IMR-90 (cell line): ENCODE measurements around the gene SLC38A3. TPM values are rescaled to one million over a fixed set of nuclear protein-coding genes. Genes with fewer than 3 reads are reported as not detected.

Experiments
- ATAC-seq: fragments of 200-7000 bp; cut with Tn5 transposase; 2 replicates; pipeline ENCODE4 v1.9.1; 2020; ENCODE audit warnings: low read depth, mild to moderate bottlenecking, moderate library complexity
- BruUV-seq: library from RNA; stranded (reverse); fragments of 400-500 nt; replicated peaks from 2 replicates; lab custom pipeline; 2021; lab: Mats Ljungman, UMichigan
- CTCF ChIA-PET: fragments of 300-600 bp; formaldehyde crosslinking; extraction: SDS; loops from one replicate; lab custom pipeline; 2021; ENCODE audit warnings: antibody characterized with exemption; lab: Yijun Ruan, JAX
- POLR2A ChIA-PET: fragments of 300-600 bp; sonication (Branson Sonifier 250); formaldehyde crosslinking; loops from one replicate; lab custom pipeline; 2022; ENCODE audit warnings: antibody characterized with exemption; ENCODE audit not compliant: unreplicated experiment; lab: Charles Lee
- DNase-seq: peaks from one replicate; pipeline ENCODE4 v3.0.0; 2013
- H2AFZ ChIP-seq: replicated peaks from 2 replicates; pipeline ENCODE3; 2013; ENCODE audit warnings: low read length, mild to moderate bottlenecking; ENCODE audit not compliant: poor library complexity
- H2AK5ac ChIP-seq: 2 replicates; pipeline ENCODE4 v1.6.1; 2013; ENCODE audit warnings: low read depth, low read length, inconsistent platforms
- H2AK9ac ChIP-seq: replicated peaks from 2 replicates; pipeline ENCODE3; 2013; ENCODE audit warnings: mild to moderate bottlenecking, low read depth, low read length, moderate library complexity; ENCODE audit not compliant: poor library complexity
- H2BK120ac ChIP-seq: 2 replicates; pipeline ENCODE4 v1.6.1; 2013; ENCODE audit warnings: low read depth, low read length, inconsistent platforms
- H2BK15ac ChIP-seq: 3 replicates; pipeline ENCODE4 v1.6.1; 2013; ENCODE audit warnings: low read depth, low read length, inconsistent platforms
- H2BK20ac ChIP-seq: 2 replicates; pipeline ENCODE4 v1.6.1; 2013; ENCODE audit warnings: low read depth, mild to moderate bottlenecking, inconsistent platforms, low read length, moderate library complexity
- H2BK5ac ChIP-seq: 2 replicates; pipeline ENCODE4 v1.6.1; 2013; ENCODE audit warnings: mild to moderate bottlenecking, low read depth, low read length, inconsistent platforms; ENCODE audit not compliant: poor library complexity, severe bottlenecking
- H3K14ac ChIP-seq: replicated peaks from 2 replicates; pipeline ENCODE4 v1.6.1; 2013; ENCODE audit warnings: low read depth, low read length, inconsistent platforms
- H3K18ac ChIP-seq: 2 replicates; pipeline ENCODE4 v1.6.1; 2013; ENCODE audit warnings: low read depth, low read length, control low read depth
- H3K23ac ChIP-seq: 2 replicates; pipeline ENCODE4 v1.6.1; 2013; ENCODE audit warnings: low read depth, low read length, inconsistent platforms
- H3K27ac ChIP-seq: 2 replicates; pipeline ENCODE4 v1.5.1; 2013; ENCODE audit warnings: mild to moderate bottlenecking, control low read depth, low read length; ENCODE audit not compliant: insufficient read depth
- H3K27me3 ChIP-seq: 2 replicates; pipeline ENCODE4 v1.6.1; 2013; ENCODE audit warnings: low read length; ENCODE audit not compliant: control insufficient read depth, insufficient read depth
- H3K36me3 ChIP-seq: 2 replicates; pipeline ENCODE4 v1.6.1; 2013; ENCODE audit warnings: low read length, mixed read lengths; ENCODE audit not compliant: control insufficient read depth, insufficient read depth
- H3K4ac ChIP-seq: 2 replicates; pipeline ENCODE4 v1.6.1; 2013; ENCODE audit warnings: low read depth, low read length, inconsistent platforms
- H3K4me1 ChIP-seq: 2 replicates; pipeline ENCODE4 v1.6.1; 2013; ENCODE audit warnings: low read length, mixed read lengths; ENCODE audit not compliant: control insufficient read depth, insufficient read depth
- H3K4me2 ChIP-seq: 2 replicates; pipeline ENCODE4 v1.6.1; 2013; ENCODE audit warnings: low read depth, mild to moderate bottlenecking, control low read depth, low read length, moderate library complexity
- H3K4me3 ChIP-seq: 2 replicates; pipeline ENCODE4 v1.5.1; 2013; ENCODE audit warnings: low read depth, mild to moderate bottlenecking, control low read depth, low read length, moderate library complexity; ENCODE audit not compliant: insufficient read depth
- H3K56ac ChIP-seq: 2 replicates; pipeline ENCODE4 v1.6.1; 2013; ENCODE audit warnings: low read length, inconsistent platforms; ENCODE audit not compliant: insufficient read depth; ENCODE audit errors: extremely low read depth
- H3K79me1 ChIP-seq, 2 experiments: 2 replicates each; pipeline ENCODE4 v1.6.1; 2013; ENCODE audit warnings: low read length in 2 of 2, inconsistent platforms in 1 of 2, low read depth in 1 of 2
- H3K9ac ChIP-seq: 2 replicates; pipeline ENCODE4 v1.6.1; 2013; ENCODE audit warnings: low read depth, low read length, control low read depth
- H3K9me1 ChIP-seq: 2 replicates; pipeline ENCODE4 v1.6.1; 2013; ENCODE audit warnings: low read length, inconsistent platforms; ENCODE audit not compliant: insufficient read depth
- H3K9me3 ChIP-seq: 2 replicates; pipeline ENCODE4 v1.6.1; 2013; ENCODE audit warnings: low read length; ENCODE audit not compliant: control insufficient read depth, insufficient read depth
- H4K20me1 ChIP-seq: 2 replicates; pipeline ENCODE4 v1.6.1; 2013; ENCODE audit warnings: low read length, inconsistent platforms; ENCODE audit not compliant: insufficient read depth
- H4K5ac ChIP-seq: 2 replicates; pipeline ENCODE4 v1.6.1; 2013; ENCODE audit warnings: mild to moderate bottlenecking, low read depth, low read length, control low read depth
- H4K8ac ChIP-seq, 2 experiments: 2 replicates each; pipeline ENCODE4 v1.6.1; 2013; ENCODE audit warnings: low read depth in 2 of 2, low read length in 2 of 2, control low read depth in 1 of 2, inconsistent platforms in 1 of 2
- H4K91ac ChIP-seq: 2 replicates; pipeline ENCODE4 v1.6.1; 2013; ENCODE audit warnings: low read depth, low read length, inconsistent platforms; ENCODE audit not compliant: insufficient read depth
- CEBPB ChIP-seq: IDR thresholded peaks from 2 replicates; pipeline ENCODE4 v1.6.1; 2012; ENCODE audit warnings: low read depth, low read length, improper control_type of control experiment
- CTCF ChIP-seq: conservative IDR thresholded peaks from 2 replicates; pipeline ENCODE4 v1.5.1; 2012; ENCODE audit warnings: mild to moderate bottlenecking, low read depth, low read length, improper control_type of control experiment
- FOS ChIP-seq: fragments of 150-350 bp; IDR thresholded peaks from 2 replicates; pipeline ENCODE4 v1.6.1; 2016; ENCODE audit warnings: low read depth, low read length
- MAFK ChIP-seq: IDR thresholded peaks from 2 replicates; pipeline ENCODE4 v1.6.1; 2012; ENCODE audit warnings: low read depth, low read length, improper control_type of control experiment
- NFE2L2 ChIP-seq: fragments of 150-350 bp; IDR thresholded peaks from 2 replicates; pipeline ENCODE4 v1.6.1; 2016; ENCODE audit warnings: low read depth, mild to moderate bottlenecking, low read length
- RAD21 ChIP-seq: IDR thresholded peaks from 2 replicates; pipeline ENCODE4 v1.6.1; 2012; ENCODE audit warnings: low read length, improper control_type of control experiment
- SMC3 ChIP-seq: fragments of 150-350 bp; IDR thresholded peaks from 2 replicates; pipeline ENCODE4 v1.6.1; 2016; ENCODE audit warnings: low read depth, mild to moderate bottlenecking, antibody characterized with exemption, low read length, moderate library complexity
- USF2 ChIP-seq: fragments of 150-350 bp; IDR thresholded peaks from 2 replicates; pipeline ENCODE4 v1.6.1; 2017; ENCODE audit warnings: mild to moderate bottlenecking, antibody characterized with exemption, low read length, low read depth
- WGBS, 2 experiments: methylation state at CpG; one replicate each; pipeline versions ENCODE4 v1.1.5 to v1.1.7; 2013; ENCODE audit warnings: missing lambda C conversion rate in 2 of 2; ENCODE audit not compliant: insufficient read length in 1 of 2; ENCODE audit errors: extremely low coverage in 2 of 2; 5-methylcytosine and 5-hydroxymethylcytosine counted together
- dilution Hi-C: fragments of 300-500 bp; cut with HindIII; formaldehyde crosslinking; loops from one replicate; pipeline ENCODE4 v1.14.3; 2018; ENCODE audit warnings: low sequenced_read_pairs; ENCODE audit not compliant: unreplicated experiment
- in situ Hi-C: fragments of 300-500 bp; cut with MboI; formaldehyde crosslinking; loops from 3 replicates; pipeline ENCODE4 v1.14.3; 2019; ENCODE audit warnings: low sequenced_read_pairs, inconsistent platforms, mixed read lengths
- intact Hi-C: fragments of 100-400 bp; cut with micrococcal nuclease; formaldehyde crosslinking; loops from 2 replicates; pipeline ENCODE4 v1.10.0; 2022
- polyA plus RNA-seq, 3 experiments: library from polyadenylated mRNA; depleted of rRNA; stranded (reverse); fragments of >200 nt; gene quantifications; 2 replicates each; pipeline ENCODE4 v1.2.3, GENCODE V29; 2012; ENCODE audit warnings: low replicate concordance in 1 of 3
- total RNA-seq: library from RNA; depleted of rRNA; stranded (reverse); fragments of >200 nt; gene quantifications from 2 replicates; pipeline ENCODE4 v1.2.3, GENCODE V29; 2012
- TF ChIP-seq, protein P1 (sequence below): fragments of 150-350 bp; IDR thresholded peaks from 2 replicates; pipeline ENCODE4 v1.6.1; 2016; ENCODE audit warnings: low read depth, mild to moderate bottlenecking, low read length, moderate library complexity, borderline replicate concordance

SLC38A3 gene
- total and polyA plus RNA-seq, 2 of the 4 experiments (the other 2 are of a cell fraction), result 0.12 to 0.36 TPM

- DNase-seq, result no peak
- POLR2A ChIA-PET, result no interaction called here
- H3K9ac ChIP-seq, result no peak overlapping the region
- H4K5ac ChIP-seq, result no peak overlapping the region
- no peak overlapping the region for H3K4me3 ChIP-seq
- peaks cover 20 to 71% of the 10 kb centered on the region in 2 experiments for H3K79me1 ChIP-seq
- H2AK9ac ChIP-seq, result no peak overlapping the region
- CTCF ChIA-PET, result interaction anchor here (1.2 to 1.6 kb wide), 3 partner anchors 11 to 75 kb away, joined by 3 to 4 read pairs (median 3); no protein-coding TSS in a partner anchor
- intact Hi-C loops, result no loop called here
- no peak overlapping the region for H3K23ac ChIP-seq
- H3K36me3 ChIP-seq, result peaks cover 36% of the 10 kb centered on the region
- no peak overlapping the region for H2BK5ac ChIP-seq
- no peak overlapping the region for H2AFZ ChIP-seq
- no peak overlapping the region for H2BK120ac ChIP-seq
- no peak overlapping the region for H2BK20ac ChIP-seq
- H3K56ac ChIP-seq, result no peak overlapping the region
- BruUV-seq, result no TSS peak
- TF ChIP-seq NFE2L2 (no peak), USF2 (no peak), SMC3 (no peak), FOS (no peak), CTCF (no peak; the same call in 1 of the 2 replicates), RAD21 (no peak), CEBPB (no peak), MAFK (no peak)
- TF ChIP-seq, protein P1, sequence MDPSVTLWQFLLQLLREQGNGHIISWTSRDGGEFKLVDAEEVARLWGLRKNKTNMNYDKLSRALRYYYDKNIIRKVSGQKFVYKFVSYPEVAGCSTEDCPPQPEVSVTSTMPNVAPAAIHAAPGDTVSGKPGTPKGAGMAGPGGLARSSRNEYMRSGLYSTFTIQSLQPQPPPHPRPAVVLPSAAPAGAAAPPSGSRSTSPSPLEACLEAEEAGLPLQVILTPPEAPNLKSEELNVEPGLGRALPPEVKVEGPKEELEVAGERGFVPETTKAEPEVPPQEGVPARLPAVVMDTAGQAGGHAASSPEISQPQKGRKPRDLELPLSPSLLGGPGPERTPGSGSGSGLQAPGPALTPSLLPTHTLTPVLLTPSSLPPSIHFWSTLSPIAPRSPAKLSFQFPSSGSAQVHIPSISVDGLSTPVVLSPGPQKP, result no peak
- H2AK5ac ChIP-seq, result no peak overlapping the region
- no peak overlapping the region for H4K91ac ChIP-seq
- WGBS, 2 experiments, result 87% methylated on average over 9 of the region's 16 CpGs; no CpG with 5 or more reads in 1 of the 2 experiments
- no peak overlapping the region for H4K8ac ChIP-seq
- no peak overlapping the region for H2BK15ac ChIP-seq
- ATAC-seq, result no peak
- no peak overlapping the region for H3K18ac ChIP-seq
- no peak overlapping the region for H3K14ac ChIP-seq
- peaks cover 9% of the 10 kb centered on the region; the same call in 1 of the 2 replicates for H3K9me1 ChIP-seq
- peaks cover 23% of the 10 kb centered on the region; the same call in 1 of the 2 replicates for H4K20me1 ChIP-seq
- no peak overlapping the region for H3K27ac ChIP-seq
- H3K9me3 ChIP-seq, result no peaks in the 10 kb centered on the region
- H3K4ac ChIP-seq, result no peak overlapping the region
- H3K27me3 ChIP-seq, result no peaks in the 10 kb centered on the region
- in situ Hi-C loops, result no loop called here
- H3K4me1 ChIP-seq, result peaks cover 22% of the 10 kb centered on the region
- dilution Hi-C loops, result no loop called here
- no peak overlapping the region for H3K4me2 ChIP-seq
These were observed 53.9 kb downstream of the SLC38A3 start for GRCh38 chr3:50258979-50259378.
